Loucy (cell line): ENCODE results near the gene E2F1.

Experiments
- CTCF ChIP-seq: fragments of 200-600 bp; sonication (generic); conservative IDR thresholded peaks from 2 replicates; pipeline ENCODE4 v1.5.1; 2014; ENCODE audit warnings: mild to moderate bottlenecking, antibody characterized with exemption, low read length
- EZH2phosphoT487 ChIP-seq: fragments of 200-600 bp; IDR thresholded peaks from 2 replicates; pipeline ENCODE4 v1.6.1; 2018; ENCODE audit warnings: antibody characterized with exemption, mild to moderate bottlenecking, moderate library complexity, borderline replicate concordance

GRCh38 chr20:33709398-33709797, 23.2 kb upstream of the E2F1 start:
- no peak for TF ChIP-seq CTCF
- no peak for TF ChIP-seq EZH2phosphoT487
